Frontal cortex (tissue), 4 donors: Measurements from ENCODE around the gene WDR88. TPM values are rescaled to one million over a fixed set of nuclear protein-coding genes. Genes with fewer than 3 reads are reported as not detected.
"Not testable (repeated sequence)": the region's sequence is repeated elsewhere in the genome, so short reads cannot be mapped to it uniquely, and the experiment has no call there.

Experiments
- DNase-seq, 2 donors: peaks; one replicate each; pipeline ENCODE4 v3.0.0; 2012; ENCODE audit warnings: low spot score in 2 of 2
- FAIRE-seq: peaks from 2 replicates; lab custom pipeline; 2012; peaks lifted over from hg19 to GRCh38; lab: Jason Lieb, UNC
- total RNA-seq: library from RNA; depleted of rRNA; stranded (reverse); fragments of >200 nt; gene quantifications from one replicate; pipeline ENCODE4 v1.2.3, GENCODE V29; 2014
- donor health status: control.
- donor health status: control.
- donor health status: control.

The WDR88 gene
- total RNA-seq, 1 donor from 2014 or later = not detected

DNA sequence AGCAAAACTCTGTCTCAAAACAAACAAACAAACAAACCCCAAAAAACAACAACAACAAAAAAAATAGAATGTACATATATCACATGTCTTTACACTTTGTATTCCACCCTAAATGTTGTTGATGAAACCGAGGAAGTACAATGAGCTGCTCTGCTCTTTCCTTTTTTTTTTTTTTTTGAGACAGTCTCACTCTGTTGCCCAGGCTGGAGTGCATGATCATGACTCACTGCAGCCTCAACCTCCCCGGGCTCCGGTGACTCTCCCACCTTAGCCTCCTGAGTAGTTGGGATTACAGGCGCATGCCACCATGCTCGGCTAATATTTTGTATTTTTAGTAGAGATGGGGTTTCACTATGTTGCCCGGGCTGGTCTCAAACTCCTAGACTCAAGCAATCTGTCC lies 31.6 kb downstream of the WDR88 start:
- DNase-seq = no peak
- no peak for FAIRE-seq

- not testable (repeated sequence) for DNase-seq, FAIRE-seq
Observed at GRCh38 chr19:33166037-33166436, 34.1 kb downstream of the WDR88 start.

- no peak for DNase-seq
- FAIRE-seq = no peak
Observed at GRCh38 chr19:33167438-33167837, 35.5 kb downstream of the WDR88 start.

DNA sequence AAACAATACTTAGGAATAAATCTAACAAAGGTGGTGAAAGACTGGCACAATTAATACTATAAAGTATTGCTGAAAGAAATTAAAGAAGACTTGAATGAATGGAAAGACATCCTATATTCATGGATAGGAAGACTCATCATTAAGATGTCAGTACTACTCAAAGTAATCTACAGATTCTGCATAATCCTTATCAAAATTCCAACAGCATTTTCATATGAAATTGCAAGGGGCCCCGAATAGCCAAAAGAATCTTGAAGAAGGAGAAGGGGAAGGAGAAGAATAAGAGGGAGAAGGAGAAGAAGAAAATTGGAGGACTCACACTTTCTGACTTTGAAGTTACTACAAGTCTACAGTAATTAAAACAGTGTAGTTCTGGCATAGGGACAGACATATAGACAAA lies 36.6 kb downstream of the WDR88 start:
- no peak for FAIRE-seq
- DNase-seq = no peak

- FAIRE-seq = no peak
- no peak for DNase-seq
Observed at GRCh38 chr19:33171222-33171795, 39.4 kb downstream of the WDR88 start.

GRCh38 chr19:33171916-33172359 lies 40.0 kb downstream of the WDR88 start:
- DNase-seq (no peak), FAIRE-seq (no peak)

- DNase-seq (no peak), FAIRE-seq (no peak)
Observed at GRCh38 chr19:33174186-33174585, 42.3 kb downstream of the WDR88 start.

DNA sequence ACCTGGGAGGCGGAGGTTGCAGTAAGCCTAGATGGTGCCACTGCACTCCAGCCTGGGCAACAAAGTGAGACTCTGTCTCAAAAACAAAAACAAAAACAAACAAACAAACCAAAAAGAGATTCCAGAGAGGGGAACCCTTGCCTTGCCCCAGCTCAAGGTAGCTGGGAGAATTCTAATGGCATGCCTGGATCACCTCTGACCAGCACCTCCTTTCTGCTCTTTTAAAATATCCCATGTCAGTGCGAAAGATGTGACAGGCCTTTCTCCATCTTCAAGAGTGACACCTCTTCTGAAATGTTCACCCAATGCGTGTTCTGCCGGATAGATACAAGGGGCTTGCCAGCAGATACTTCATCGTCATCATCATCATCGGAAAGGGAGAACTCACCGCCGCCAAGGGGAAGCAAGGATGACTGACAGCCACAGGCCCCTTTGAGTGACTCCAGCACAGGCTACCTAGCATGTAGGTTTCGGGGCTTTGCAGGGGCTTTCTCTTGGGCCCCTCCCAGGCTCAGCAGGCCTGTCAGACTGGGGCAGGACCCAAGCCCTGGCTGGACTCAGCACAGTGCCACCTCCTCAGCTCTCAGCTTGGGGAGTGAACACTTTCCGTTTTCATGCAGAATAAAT lies 43.4 kb downstream of the WDR88 start:
- no peak for FAIRE-seq
- no peak for DNase-seq

DNA sequence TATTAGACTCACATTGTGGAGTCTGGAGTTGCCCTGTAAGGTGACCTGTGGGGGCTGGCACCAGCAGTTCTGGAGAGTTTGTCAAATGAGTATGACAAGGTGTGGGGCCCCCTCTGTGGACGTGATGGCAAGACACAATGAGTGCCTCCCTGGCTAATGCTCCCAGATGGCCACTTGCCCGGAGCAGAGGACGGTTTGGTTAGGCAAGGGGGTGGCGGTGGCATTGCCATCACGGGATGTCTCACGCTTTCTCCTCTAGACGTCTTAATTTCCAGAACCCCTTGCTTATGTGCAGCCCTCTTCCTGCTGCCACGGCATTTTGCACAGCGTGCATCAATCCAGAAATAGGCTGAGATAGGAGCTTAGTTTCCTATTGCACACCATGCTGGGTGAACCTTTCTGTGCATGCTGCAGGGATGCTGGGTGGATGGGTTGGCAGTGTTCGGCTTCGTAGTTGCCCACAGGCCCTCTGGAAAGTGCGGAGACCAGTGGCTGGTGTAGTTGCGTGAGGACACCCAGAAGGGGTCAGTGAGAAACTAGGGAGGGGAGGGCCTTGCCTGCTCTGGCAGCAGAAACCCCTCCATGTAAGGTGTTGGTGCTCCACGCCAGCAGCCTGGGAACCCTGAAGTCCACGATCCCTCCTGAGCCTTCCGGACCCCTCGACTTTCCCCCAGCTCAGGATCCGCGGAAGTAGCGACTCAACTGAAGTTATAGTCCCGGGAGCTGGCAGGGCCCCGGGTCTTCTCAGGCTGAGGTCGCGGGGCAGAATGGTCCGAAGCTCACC lies 44.2 kb downstream of the WDR88 start:
- FAIRE-seq = no peak
- no peak for DNase-seq

DNA sequence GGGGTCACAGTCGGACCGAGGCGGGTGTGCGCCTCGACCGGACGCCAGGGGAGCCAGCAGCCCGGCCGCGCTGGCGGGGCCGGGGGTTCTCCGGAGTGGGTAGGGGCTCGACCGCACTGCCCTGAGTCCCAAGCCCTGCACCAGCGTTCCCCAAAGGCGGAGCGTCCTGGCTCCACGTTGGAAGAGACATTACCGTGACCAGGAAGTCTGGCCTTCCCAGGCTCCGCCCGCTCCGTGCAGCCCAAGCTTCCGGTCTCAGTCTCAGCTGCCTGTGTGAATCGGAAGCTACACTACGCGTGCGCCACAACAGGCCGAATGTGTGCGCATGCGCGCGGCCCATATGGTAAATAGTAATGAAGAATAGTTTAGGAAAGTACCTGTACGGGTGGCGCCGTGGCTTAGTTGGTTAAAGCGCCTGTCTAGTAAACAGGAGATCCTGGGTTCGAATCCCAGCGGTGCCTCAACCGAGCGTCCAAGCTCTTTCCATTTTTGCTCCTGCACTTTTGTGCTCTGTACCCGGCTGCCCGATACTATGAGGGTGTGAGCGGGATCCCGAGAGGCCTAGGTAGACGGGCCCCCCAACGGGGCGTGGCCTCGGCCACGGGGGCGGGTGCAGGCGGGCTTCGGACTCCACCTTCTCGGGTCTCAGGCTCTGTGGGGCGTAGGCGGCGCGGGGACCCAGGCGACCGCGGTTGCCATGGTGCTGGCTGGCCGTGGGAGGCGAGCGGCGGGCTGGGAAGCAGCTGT lies 44.9 kb downstream of the WDR88 start:
- no peak for FAIRE-seq

GRCh38 chr19:33177417-33177979 lies 45.6 kb downstream of the WDR88 start:
- no peak for FAIRE-seq

More for the DNA sequence above, 44.9 kb downstream of the WDR88 start:
- peak; percentile 90 to 94 for DNase-seq

DNA sequence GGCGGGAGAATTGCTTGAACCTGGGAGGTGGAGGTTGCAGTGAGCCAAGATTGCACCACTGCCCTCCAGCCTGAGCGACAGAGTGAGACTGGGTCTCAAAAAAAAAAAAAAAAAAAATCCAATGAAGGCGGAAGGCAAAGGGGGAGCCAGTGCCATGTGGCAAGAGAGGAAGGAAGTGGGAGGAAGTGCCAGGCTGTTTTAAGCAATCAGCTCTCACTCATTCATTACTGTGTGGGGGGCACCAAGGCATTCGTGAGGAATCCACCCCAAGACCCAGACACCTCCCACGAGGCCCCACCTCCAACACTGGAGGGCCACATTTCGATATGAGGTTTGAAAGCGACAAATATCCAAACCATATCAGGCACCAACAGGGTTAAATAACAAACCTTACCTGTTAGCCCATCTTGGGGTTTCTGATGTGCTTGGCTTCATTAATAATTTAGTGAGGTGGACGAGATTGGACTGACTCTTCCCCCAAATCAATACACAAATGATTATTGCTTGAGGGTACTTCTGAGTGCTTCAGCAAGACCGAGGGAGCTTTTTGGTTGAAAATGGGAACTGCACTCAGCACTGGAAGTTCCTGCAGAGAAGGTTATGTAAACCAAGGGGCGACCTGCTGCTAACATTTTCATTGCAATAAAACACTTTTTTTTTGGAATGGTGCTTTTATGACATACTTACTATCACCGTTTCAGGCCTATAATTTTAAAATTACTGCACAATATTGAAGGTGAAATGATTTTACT lies 54.7 kb downstream of the WDR88 start:
- DNase-seq (no peak), FAIRE-seq (no peak)

More at GRCh38 chr19:33177417-33177979, 45.6 kb downstream of the WDR88 start:
- no peak for DNase-seq

GRCh38 chr19:33187183-33187540 lies 55.2 kb downstream of the WDR88 start:
- no peak for FAIRE-seq
- DNase-seq = no peak

GRCh38 chr19:33189453-33189852 lies 57.5 kb downstream of the WDR88 start:
- DNase-seq (no peak), FAIRE-seq (no peak)

DNA sequence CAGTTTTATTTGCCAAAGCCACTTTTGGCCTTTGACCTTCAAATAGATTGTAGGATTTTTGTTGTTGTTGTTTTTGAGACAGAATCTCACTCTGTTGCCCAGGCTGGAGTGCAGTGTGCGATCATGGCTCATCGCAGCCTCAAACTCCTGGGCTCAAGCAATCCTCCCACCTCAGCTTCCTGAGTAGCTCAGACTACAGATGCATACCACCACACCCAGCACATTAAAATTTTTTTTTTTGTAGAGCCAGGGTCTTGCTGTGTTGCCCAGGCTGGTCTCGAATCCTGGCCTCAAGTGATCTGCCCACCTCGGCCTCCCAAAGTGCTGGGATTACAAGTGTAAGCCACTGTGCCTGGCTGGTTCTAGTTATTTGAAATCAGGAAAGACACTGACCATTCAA lies 59.2 kb downstream of the WDR88 start:
- not testable (repeated sequence) for FAIRE-seq, DNase-seq

DNA sequence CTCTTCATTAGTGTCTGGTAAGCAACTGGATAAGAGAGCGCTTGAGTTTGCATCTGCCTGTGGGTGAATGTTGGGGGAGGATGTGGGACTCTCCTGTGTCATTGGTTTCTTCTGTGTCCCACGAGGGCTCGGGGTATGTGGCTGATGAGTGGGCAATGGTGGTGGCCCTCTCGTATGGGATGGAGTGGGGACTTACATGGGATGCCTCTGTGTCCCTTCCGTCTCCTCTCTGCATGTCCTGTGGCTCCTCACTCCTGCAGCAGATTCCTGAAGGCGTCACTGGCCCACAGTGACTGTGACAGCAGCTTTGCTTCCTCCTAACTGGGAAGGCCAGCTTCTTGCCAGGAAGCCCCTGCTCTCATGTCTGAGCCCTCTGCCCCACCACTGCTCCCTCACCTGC lies 59.6 kb downstream of the WDR88 start:
- FAIRE-seq (no peak), DNase-seq (no peak)

DNA sequence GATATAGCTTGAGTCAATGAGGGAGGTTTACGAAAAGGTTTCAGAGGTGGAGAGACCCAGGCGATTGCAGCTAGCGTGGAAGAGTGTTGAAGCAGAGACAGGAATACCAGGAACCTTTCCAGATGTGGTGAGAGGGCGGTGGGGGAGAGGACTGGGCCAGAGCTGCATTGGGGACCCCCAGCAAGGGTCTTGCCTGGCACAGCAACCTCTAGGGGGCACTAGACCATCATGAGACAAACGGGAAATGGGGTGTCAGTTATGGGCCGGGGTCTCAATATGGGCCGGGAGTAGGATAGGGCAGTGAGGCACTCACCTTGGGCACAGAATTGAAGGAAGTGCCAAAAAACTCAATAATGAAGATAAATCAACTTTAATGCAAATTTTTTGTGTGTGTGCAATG lies 60.1 kb downstream of the WDR88 start:
- no peak for DNase-seq
- FAIRE-seq = no peak

DNA sequence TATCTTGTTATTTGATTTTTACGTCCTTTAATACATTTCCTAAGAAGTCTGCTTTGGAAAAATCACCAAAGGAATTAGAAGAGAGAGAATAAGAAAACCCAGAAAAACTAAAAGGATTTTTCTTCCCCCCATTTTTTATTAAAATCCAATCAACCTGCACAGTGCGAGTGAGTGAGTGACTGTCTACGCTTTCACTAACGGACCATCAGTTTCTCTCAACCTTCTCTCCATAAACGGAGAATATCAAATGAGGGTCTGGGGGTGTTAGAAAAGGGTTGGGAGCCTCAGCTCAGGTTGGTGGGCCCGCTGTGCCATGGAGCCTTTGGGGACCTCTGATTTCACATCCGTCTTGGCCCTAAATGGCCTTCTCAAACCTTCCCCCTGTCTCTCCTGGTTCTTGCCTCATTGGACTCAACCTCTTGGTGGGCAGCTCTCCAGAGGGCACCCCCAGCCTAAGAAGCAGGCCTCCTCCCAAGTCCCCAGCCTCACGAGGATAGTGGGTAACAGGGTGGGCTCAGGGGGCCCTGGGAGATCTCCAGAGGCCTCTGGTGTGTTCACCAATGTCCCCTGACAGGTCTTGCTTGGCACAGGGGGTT lies 61.5 kb downstream of the WDR88 start:
- FAIRE-seq = no peak
- no peak for DNase-seq

DNA sequence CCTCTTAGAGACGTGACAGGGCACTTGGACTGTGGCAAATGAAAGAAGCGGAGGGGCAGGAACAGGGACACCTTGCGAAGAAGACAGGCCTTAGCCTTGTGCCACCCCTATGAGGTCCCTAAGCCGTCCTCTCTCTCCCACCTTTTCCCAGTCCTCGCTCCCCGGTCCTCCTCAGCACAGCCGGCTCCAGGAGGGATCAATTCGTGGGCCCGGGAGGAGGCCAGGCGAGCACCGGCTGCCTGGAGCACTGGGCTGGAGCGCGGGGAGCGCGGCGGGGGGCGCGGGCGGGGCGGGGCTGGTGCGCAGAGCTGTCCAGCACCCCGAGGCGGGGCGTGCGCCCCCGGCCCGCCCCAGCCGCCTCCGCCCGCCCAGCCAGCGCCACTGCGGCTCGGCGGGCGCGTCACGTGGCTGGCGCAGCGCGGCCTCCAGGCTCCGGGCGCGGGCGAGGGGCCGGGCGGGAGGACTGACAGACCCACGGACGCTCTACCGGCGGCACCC lies 62.0 kb downstream of the WDR88 start, which contains the start of gene LRP3:
TSS of gene LRP3 (plus strand) at position 466 of the 498 bp plus-strand sequence. CDS start 456 bp downstream, outside the sequence.
- DNase-seq (peak; percentile 77 to 80), FAIRE-seq (no peak)
